T-helper 22 cell (primary cell): ENCODE data around the gene VGLL2.

ENCODE experiments used
- DNase-seq: peaks from one replicate; pipeline ENCODE4 v3.0.0-alpha.2; 2020; ENCODE audit warnings: low read depth

Gene VGLL2

DNA sequence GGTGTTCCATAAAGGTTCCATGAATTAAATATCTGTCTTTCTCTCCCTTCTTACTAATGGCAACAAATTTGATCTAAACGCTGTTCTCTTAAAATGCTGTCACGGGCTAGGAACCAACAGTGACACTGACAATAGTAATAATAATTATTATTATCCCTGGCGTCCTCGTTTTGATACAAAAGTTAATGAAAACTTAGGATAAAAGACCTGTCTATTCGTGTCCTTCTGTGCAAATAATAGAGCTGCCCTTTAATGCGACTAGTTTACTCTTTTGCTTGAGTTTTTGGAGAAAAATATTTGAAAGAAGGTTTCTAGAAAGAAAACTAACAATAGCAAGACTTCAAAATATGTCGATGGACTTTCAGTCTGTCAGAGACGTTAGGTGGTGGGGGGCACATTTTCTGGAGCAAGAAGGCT lies 4.3 kb downstream of the VGLL2 start:
- no peak for DNase-seq

DNA sequence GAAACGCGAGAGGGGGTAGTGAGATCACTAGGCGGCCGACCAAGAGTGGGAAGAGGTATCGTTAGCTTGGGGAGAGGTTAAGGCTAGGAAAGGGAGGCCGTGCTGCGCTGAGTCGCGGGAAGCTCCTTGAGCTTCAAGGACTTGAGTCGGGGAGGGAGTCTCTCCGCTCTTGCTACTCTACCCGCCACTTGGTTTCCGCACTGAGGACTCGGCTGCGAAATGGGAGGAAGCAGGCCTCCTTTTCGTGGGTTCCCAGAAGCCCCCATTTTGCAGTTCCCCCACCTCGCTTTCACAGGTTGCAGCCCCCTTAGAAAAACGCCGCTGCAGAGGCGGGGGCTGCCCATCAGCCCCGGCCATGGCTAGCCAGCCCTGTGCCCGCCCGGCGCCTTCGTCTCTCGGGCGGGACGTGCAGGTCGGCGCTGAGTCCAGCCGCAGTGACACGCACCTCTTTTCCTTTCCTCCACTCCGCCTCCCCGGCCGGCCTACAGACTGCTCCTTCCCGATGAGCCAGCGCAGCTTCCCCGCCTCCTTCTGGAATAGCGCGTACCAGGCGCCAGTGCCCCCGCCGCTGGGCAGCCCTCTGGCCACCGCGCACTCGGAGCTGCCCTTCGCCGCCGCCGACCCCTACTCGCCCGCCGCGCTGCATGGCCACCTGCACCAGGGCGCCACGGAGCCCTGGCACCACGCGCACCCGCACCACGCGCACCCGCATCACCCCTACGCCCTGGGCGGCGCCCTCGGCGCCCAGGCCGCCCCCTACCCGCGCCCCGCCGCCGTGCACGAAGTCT lies 4.9 kb downstream of the VGLL2 start:
- no peak for DNase-seq

DNA sequence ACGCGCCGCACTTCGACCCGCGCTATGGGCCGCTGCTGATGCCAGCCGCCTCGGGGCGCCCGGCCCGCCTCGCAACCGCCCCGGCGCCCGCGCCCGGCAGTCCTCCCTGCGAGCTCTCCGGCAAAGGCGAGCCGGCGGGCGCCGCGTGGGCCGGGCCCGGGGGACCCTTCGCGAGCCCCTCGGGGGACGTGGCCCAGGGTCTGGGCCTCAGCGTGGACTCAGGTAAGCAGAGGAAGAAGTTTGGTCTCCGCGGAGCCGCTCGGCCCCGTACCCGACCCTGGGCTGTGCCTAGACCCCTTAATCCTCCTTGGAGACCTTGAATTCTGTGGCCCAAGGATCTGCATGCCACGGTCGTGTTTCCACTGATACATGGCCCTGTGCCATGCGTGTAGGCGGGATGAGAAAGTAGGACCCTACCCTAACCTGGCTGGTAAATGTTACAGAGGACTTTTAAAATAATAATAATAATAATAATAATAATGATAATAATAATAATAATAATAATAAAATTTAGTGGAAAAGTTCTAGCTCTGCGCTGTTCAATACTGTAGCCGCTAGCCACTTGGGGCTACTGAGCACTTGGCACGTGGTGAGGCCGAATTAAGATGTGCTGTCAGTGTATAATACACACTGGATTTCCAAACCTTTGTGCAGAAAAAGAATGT lies 5.6 kb downstream of the VGLL2 start:
- DNase-seq: no peak

DNA sequence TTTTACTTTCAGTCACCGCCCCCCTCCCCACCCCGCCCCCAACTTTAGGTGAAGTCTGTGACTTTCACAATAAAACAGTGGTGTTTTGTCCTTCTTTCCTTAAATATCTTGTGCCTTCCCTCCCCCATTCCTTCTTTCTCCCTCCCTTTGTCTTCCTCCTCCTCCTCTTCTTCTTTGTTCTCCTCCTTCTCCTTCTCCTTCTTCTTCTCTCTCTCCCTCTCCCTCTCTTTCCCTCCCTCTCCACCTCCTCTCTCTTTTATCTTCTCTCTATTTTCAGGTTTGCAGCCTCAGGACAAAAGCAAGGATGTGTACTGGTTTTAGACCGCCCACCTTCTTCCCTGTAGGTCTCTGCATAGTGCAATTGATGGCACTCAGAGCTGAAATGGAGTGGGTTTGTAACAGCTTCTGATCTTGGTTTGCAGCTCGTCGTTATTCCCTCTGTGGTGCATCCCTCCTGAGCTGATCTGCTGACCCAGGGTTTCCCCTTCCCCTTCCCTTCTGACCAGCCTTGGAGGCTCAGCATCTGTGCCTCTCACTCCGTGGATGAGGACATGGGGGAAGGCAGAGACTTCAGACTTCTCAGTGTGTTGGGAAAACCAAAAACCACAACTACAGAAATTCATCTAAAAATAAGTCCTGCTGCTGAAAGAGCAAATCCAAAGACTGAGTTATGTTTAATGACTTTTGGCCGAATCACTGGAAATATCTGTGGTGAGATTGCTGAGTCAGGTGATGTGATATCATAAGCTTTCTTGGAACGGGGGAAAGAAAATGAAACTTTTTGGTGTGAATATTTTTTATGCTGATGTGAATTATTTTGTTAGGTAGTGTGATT lies 6.9 kb downstream of the VGLL2 start:
- no peak for DNase-seq

DNA sequence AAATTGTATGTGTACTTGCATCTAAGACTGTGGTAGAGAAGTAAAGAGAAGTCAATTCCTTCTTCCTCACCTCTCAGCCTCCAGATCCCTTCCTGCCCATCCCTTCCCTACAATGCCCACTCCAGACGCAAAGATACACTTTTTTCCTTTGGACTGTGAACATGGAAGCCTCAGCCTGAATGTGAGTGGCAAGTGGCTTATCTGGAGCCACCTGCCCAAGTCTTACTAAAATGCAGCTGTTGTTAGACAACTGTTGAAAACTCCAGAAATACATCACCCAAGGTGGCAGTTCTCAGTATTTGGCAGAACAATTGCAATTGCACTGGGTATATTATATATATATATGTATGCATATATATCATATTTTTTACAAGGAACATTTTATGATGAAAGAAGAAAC lies 7.5 kb downstream of the VGLL2 start:
- no peak for DNase-seq

DNA sequence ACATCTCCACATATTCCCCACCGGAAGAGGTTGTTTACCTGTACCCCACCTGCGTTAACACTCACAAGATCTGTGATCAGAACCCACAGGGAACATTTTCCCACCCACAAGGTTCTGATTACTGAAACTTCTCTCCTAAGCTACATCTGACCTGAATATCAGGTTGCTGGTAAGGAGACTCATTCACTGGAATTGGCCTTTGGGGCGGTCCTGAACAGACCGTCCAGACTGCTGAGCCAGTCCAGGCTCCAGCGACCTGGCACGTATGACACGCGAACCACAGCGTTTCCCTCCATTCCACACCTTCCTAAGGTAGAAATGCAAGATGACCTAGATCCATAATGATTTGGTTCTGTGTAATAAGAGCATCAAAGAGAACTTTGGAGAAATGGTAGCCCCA lies 9.8 kb downstream of the VGLL2 start:
- DNase-seq: no peak

DNA sequence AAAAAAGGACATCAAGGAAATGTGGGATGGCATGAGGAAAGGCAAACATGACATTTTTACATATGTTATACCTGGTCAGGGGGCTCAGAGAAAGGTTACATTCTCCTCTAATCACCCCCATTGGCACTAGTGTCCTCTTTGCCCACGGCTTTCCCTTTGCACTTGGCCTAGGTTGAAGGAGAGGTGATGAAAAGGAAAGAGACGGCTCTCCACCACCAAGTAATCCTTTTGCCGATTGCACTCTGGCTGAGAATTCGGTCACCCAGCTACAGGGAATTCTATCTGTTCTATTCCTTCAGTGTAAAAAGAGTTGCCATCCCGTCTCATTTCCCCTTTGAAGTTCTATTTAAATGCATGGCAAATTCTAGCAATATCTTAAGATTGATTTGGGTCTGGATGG lies 10.4 kb downstream of the VGLL2 start:
- no peak for DNase-seq

DNA sequence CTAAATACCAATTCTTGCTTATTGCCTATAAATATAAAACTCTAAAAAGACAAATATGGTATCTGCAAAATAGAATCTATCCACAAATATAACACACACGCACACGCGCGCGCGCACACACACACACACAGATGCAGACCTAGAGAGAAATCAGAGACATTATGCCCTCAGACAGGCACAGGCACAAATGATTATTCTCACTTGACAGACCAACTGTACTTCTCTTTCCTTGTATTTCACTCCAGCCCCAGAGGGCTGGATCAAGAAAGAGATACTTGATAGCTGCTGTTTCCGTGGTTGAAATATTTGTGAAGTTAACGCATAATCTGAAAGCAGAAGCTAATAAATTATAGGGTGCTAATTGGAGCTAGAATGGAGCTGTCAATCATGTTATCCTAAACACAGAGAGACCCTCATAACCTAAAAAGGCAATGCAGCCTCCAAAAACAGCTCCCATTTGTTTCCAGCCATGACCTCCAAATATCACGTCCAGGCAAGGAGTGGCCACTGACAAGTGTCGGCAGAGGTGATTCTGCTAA lies 11.5 kb downstream of the VGLL2 start:
- no peak for DNase-seq

DNA sequence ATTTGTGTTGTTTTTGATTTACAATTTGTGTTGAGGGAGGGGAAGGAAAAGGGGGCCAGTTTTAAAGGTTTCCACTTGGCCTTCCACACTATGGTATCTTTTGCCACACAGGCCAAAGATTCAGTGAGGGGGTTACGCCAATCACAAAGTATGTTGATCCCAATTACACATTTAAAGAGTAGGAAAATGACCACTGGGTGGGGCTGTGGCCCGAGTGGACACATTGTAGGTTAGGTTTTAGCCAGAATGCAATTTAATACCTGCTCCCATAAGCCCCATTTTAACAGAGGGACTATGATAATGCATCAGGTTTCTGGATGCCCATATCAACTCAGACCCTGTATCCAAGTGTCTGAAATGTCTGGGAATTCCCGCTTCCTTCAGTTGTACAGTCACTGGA lies 15.6 kb downstream of the VGLL2 start:
- DNase-seq: no peak

DNA sequence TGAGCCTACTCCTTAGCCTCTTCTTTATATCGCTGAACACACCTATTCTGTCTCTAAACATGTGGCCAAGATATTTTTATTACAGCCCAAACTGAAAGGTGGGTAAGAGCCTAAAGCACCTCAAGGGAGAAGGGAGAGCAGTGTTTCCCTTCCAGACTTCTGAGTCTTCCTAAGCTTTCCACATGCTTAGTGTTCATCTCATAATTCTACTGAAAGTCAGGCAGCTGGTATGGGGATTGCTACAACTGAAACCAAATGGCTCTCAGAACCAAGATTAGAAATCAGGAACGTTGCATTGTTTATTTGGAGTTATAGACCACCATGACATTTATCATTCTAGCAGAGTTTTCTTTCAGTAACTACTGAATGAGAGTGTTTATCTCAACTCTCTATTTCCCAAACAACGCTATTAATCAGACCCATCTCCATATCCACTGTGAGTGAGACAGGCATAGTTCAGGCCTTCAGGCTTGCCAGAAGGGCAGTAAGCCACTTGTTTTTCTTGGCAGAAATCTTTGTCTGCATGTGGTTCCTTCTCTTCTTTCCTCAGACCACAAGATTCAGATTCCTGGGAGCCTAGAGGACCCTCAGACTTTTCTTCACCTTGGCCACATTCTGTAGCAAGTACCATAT lies 22.8 kb downstream of the VGLL2 start:
- DNase-seq: no peak

DNA sequence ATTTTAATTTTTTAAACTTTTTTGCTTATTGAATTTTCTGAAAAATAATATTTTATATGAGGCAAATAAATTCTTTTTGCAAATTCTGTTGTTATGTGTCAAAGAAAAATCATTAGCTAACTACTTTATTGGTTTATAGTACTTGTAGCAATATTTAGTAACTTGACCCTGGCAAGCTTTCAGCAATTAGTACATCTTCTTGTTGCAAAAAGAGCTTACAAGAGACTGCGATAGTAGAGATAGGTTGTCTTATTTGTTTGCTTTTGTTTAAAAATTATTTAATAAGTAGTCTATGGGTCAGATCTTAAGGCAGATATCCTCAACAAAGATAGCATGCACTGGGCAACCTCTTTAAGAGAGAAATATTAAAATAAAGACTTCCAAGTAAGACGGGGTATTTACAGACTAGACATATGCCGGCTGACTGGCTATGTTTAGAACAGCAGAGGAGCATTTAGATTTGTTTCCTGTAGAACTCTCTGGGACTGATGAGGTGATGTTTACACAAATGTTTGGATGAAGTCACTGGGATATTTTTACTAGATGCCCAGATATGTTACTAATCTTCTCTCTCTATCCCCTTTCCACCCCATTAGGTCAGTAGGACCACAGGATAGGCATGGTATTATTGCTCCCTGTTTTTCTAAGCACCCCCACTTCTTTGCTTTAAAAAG lies 25.0 kb downstream of the VGLL2 start:
- no peak for DNase-seq

DNA sequence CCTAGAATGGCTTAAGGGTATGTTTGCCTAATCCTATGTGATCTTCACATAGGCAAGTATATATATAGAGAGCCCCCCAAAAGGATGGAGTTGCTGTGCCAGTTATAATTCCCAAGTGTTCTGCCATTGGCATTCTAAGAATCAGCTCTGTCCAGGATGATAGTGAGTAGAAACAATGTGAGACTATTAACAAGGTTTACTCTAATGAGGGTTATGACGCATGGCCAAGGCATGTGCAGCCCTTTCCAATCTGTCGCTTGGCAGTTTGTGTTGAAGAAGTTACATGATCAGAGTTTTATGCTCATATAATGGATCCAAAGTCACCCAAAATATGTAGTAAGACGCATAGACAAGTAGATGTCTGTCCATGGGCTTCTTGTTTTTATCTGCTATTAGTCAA lies 33.6 kb downstream of the VGLL2 start:
- DNase-seq: no peak

DNA sequence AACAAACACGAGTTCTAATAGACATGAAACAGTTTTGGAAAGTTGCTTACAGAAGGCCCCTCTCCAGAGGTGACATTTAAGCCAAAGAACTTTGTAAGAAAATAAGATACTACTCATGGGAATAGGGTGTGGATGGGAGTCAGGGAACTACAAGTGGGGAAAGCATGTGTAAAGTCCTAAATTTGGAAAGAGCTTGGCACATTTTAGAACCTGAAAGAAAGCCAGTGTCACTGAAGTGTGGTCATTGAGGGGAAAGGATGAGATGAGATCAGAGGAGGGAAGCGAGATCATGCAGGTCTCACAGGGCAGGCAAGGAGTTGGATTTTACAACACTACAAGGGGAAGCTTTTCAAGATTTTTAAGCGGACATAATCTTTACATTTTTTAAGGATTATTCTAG lies 38.0 kb downstream of the VGLL2 start:
- no peak for DNase-seq

DNA sequence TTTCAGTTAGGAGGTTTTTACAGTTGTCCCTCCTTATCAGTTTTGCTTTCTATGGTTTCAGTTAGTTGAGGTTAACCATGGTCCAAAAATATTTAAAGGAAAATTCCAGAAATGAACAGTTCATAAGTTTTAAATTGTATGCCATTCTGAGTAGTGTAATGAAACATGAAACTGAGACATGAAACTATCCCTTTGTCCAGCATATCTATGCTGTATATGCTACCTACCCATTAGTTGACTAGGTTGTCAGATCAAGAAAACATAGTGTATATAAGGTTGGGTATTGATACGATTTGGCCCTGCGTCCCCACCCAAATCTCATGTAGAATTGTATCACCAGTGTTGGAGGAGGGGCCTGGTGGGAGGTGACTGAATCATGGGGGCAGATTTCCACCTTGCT lies 39.1 kb downstream of the VGLL2 start:
- no peak for DNase-seq

DNA sequence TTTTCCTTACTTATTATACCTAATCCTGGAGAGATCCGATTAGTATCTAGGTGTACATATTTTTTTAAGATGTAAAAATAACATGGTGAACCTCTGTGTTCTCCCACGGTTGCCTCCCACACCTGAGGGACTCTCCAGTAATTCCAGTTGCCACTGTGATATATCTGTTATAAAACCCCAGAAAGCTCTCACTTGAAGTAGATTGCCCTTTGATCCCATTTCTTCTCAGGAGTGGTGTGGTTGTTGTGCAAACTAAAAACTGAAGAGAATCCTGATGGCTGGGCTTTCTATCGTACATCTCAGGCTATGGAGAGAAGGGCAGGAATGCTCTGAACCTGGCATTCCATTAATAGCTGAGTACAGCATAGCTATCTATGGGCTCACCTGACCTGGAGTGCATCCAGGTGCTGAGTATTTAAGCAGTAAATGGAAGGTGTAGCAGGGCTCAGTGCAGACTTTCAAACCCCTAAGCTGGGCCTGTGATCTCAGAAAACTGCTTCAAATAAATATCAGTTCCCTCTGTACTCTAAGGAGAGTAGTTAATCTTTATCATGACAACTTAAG lies 41.0 kb downstream of the VGLL2 start:
- no peak for DNase-seq

DNA sequence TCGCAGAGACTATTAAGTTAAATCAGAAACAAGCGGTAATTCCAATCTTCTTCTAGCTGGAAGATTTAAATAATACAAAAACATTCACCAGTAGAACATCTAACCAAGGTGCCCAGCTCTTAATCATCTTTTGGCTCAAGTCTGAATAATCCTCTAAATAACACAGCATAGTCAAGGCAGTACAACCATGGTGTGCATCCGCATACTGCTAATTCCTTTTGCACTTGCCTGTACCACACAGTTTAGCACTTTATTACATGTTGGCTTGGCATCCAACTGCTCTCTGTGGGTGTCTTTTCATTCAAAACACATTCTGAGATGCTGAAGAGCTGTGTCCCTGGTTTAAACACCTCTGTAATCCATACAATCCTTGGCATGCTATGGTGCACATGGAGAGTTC lies 42.3 kb downstream of the VGLL2 start:
- no peak for DNase-seq

DNA sequence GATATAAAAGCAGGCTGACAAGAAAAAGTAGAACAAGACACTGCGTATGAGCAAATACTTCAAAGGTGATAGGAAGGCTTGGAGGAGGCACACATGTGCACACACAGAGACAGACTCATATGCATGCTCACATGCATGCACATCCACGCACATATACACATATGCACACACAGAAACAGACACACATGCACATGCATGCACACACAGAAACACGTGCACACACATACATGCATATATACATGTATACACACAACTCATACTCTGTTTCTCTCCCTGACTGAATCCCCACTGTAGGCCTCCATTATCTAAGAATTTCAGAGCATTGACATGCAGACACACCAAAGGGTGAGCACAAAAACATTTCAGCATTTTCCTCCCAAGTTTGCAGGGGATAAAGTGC lies 43.7 kb downstream of the VGLL2 start:
- DNase-seq: no peak

DNA sequence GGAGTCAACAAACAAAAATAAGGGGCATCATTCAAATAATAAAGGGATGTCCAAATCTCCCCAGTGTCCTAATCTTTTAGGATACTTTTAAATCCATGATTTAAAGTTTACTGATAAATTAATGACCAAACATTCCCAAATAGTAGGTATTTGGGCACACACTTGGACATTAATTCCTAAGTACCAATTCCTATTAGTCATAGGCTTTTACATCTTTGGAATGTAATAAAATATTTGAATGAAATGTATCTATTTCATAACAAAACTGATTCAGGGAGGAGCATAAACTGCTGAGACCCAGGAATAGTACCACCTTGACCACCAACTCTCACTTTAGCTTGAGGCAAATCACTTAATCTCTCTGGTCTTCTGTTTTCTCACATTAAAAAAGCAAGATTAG lies 44.3 kb downstream of the VGLL2 start:
- DNase-seq: no peak

DNA sequence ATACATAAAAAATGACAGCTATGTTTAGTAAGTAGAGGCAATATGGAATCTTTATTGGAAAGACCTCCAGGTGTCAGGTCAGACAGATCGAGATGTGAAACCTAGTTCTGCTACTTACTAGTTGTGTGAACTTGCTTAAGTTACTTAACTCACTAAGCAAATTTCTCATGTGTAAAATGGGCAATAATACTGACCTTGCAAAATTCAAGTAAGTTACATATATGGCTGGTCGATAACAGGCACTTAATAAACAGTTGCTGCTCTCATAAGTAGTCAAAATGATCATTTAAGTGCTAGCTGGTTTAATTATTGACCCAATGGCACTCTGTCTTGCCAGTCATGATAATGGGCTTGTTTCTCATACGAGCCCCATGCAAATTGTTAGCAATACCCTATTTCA lies 46.0 kb downstream of the VGLL2 start:
- no peak for DNase-seq

DNA sequence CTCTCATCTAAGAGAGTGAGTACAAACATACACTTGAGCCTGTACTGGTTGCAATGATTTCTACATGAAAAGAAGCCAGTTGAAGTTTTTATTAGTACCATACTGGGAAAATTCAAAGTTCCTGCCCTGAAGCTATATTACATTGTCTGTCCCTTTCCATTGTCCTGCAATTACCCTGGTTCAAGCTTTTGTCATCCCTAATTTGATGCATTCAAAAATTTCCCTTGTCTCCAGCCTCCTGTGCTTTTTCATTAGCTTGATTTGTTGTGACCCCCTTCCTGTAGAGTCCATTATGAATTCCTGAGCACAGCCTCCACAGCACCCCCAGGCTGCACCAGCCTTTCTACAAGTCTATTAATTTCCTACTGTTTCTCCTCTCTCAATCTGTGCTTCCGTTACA lies 46.4 kb downstream of the VGLL2 start:
- DNase-seq: no peak

DNA sequence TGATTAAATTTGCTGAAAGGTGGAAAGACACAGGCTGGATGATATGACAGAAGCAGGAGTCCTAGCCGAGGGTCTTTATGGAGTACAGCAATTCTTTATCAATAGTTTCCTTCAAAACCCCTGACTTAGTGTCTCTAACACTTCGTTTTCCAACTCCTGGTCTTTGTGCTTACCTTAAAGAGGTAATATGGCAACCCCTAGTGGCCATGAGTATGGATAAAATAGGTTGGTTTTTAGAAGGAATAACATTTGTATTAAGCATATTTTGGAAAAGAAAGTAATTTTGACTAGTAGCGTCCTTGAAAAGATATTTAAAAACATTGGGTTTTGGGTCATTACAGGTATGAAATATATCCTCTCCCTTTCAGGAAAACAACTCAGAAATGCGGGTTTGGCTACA lies 51.9 kb downstream of the VGLL2 start:
- no peak for DNase-seq
